ENCODE measurements around the gene CTU2.

Gene CTU2

GRCh38 chr16:88753191-88753590 lies 46.9 kb downstream of the CTU2 start (continued):
- TF ChIP-seq ZNF211 (tag by site-specific recombination; IDR thresholded peaks at IDR 0.05; ENCODE audit: low read depth) (no peak), SCRT1 (tag by site-specific recombination; IDR thresholded peaks at IDR 0.05; ENCODE audit: borderline replicate concordance) (no peak)

- Histone ChIP-seq H3K36me3 (ENCODE audit: control insufficient read depth in 2 of 2, insufficient read depth in 1 of 2, low read length in 2 of 2) (peaks cover 0 to 4% of the 10 kb centered on the region in 2 experiments; a peak in 1 of 3 replicates), H3K27ac (ENCODE audit: extremely low read depth, low read depth, low read length) (no peak overlapping the region), H3K9me3 (ENCODE audit: control insufficient read depth, insufficient read depth, low read depth, low read length) (no peaks in the 10 kb centered on the region), H3K4me1 (ENCODE audit: control insufficient read depth, insufficient read depth, low read length) (no peaks in the 10 kb centered on the region), H3K4me3 (ENCODE audit: low read depth, low read length) (no peak overlapping the region)
- TF ChIP-seq ZBTB10 (tag by site-specific recombination; IDR thresholded peaks at IDR 0.05) (no peak), ZNF423 (tag by site-specific recombination; IDR thresholded peaks at IDR 0.05) (no peak), ZNF24 (tag by site-specific recombination; IDR thresholded peaks at IDR 0.05) (no peak), SP2 (tag by site-specific recombination; IDR thresholded peaks at IDR 0.05) (no peak), EGR2 (tag by site-specific recombination; IDR thresholded peaks at IDR 0.05; ENCODE audit: low read depth) (no peak), ZNF501 (tag by site-specific recombination; IDR thresholded peaks at IDR 0.05) (no peak), ZNF10 (tag by site-specific recombination; IDR thresholded peaks at IDR 0.05) (no peak), ZNF596 (tag by site-specific recombination; IDR thresholded peaks at IDR 0.05) (no peak), ZNF561 (tag by site-specific recombination; IDR thresholded peaks at IDR 0.05; ENCODE audit: borderline replicate concordance) (no peak), KLF7 (tag by site-specific recombination; IDR thresholded peaks at IDR 0.05; ENCODE audit: borderline replicate concordance) (no peak), ZNF629 (tag by site-specific recombination; IDR thresholded peaks at IDR 0.05) (no peak), ZFHX2 (tag by site-specific recombination; conservative IDR thresholded peaks at IDR 0.05) (no peak), ZNF133 (tag by site-specific recombination; IDR thresholded peaks at IDR 0.05) (no peak), ZNF2 (tag by site-specific recombination; IDR thresholded peaks at IDR 0.05) (no peak), ZNF488 (tag by site-specific recombination; IDR thresholded peaks at IDR 0.05) (no peak), MZF1 (tag by site-specific recombination; IDR thresholded peaks at IDR 0.05; ENCODE audit: borderline replicate concordance) (no peak), ZNF132 (tag by site-specific recombination; IDR thresholded peaks at IDR 0.05; ENCODE audit: borderline replicate concordance) (no peak), ZNF510 (tag by site-specific recombination; IDR thresholded peaks at IDR 0.05; ENCODE audit: insufficient replicate concordance) (no peak), ATF2 (tag by site-specific recombination; IDR thresholded peaks at IDR 0.05; ENCODE audit: low read depth) (no peak), ZNF654 (tag by site-specific recombination; IDR thresholded peaks at IDR 0.05; ENCODE audit: low read depth) (no peak)
- ChIA-PET CTCF (interaction anchor here (0.5 to 2.5 kb wide), 4 partner anchors 9 to 26 kb away, joined by 3 to 20 read pairs (median 4); no protein-coding TSS in a partner anchor), POLR2A (no interaction called here)
Measured at GRCh38 chr16:88753602-88754001, 47.3 kb downstream of the CTU2 start.

All from HEK293 (cell line).